ENCODE data around the gene ZNF664. TPM values are rescaled to one million over a fixed set of nuclear protein-coding genes. Genes with fewer than 3 reads are reported as not detected.

ZNF664 gene
- total RNA-seq, 1 experiment from 2014 or later = 124 TPM

DNA sequence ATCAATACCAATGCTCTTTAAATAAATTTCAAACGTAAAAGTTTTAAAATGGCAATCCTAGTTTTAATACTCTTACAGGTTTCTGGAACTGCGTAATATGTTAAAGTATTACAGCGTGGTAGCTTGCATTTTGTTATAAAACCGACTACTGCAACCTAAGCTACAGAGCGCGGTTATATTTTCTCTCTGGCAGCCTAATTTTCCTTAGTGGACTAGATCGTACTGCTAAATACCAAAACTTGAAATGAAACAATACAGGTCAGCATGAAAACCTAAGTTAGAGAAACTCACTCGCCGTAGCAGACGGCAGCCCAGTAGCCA lies 1.6 kb upstream of the ZNF664 start:
- H3K4me2 ChIP-seq (ENCODE audit: low read length) = peak overlapping the region; percentile 84
- intact Hi-C loops (cut with micrococcal nuclease) = loop anchor here (5.0 kb wide), 1 partner anchor 339 kb away; the partner anchor contains the start of genes EIF2B1 and GTF2H3
- peak overlapping the region; percentile 55 for H3K9ac ChIP-seq (ENCODE audit: low read length)
- H3K4me3 ChIP-seq (replicated peaks in 1 of 2; ENCODE audit: low read depth in 1 of 2, low read length in 2 of 2) = peak overlapping the region; percentile 65 to 68
- no peak overlapping the region for H2AFZ ChIP-seq (ENCODE audit: low read depth, low read length, poor library complexity, severe bottlenecking)
- RAD21 ChIA-PET (ENCODE audit: low non-redundant PET in 1 of 2, low total read pairs in 2 of 2, uncharacterized antibody in 2 of 2, unreplicated experiment in 2 of 2) = no interaction called here
- POLR2A ChIA-PET = no interaction called here
- peaks cover 29% of the 10 kb centered on the region for H3K79me2 ChIP-seq (ENCODE audit: insufficient read depth, low read length)
- ATAC-seq = no peak
- peak overlapping the region; percentile 70; the same call in 1 of the 2 replicates for H3K27ac ChIP-seq (ENCODE audit: low read depth, low read length)
- H3K9me2 ChIP-seq (ENCODE audit: insufficient read depth) = no peaks in the 10 kb centered on the region
- no peaks in the 10 kb centered on the region for H4K20me1 ChIP-seq (ENCODE audit: insufficient read depth)
- no peak for DNase-seq (ENCODE audit: low read depth, low spot score)
- TSS peak; percentile 56 for BruUV-seq (replicated peaks)
- TF ChIP-seq RAD21 (IDR thresholded peaks at IDR 0.05; ENCODE audit: low read depth) (no peak), TCF7L2 (IDR thresholded peaks at IDR 0.05; ENCODE audit: borderline replicate concordance, extremely low read depth, insufficient read depth, insufficient read length) (no peak), YY1 (IDR thresholded peaks at IDR 0.05; ENCODE audit: extremely low read depth, insufficient replicate concordance, low read depth, low read length) (no peak), CBX3 (IDR thresholded peaks at IDR 0.05; ENCODE audit: low read depth) (no peak), ELF1 (IDR thresholded peaks at IDR 0.05; ENCODE audit: borderline replicate concordance, low read depth) (no peak), SIN3A (IDR thresholded peaks at IDR 0.05; ENCODE audit: low read depth) (no peak), JUND (IDR thresholded peaks at IDR 0.05) (no peak), SRF (IDR thresholded peaks at IDR 0.05; ENCODE audit: low read depth) (no peak)
- CTCF ChIA-PET = interaction anchor here (0.7 kb wide), 1 partner anchor 66 kb away, joined by 3 read pairs; no protein-coding TSS in a partner anchor
- peaks cover 5 to 10% of the 10 kb centered on the region in 2 experiments; a peak in 2 of 4 replicates for H3K36me3 ChIP-seq (ENCODE audit: control insufficient read depth in 1 of 2, insufficient read depth in 2 of 2, low read length in 2 of 2)
- no peaks in the 10 kb centered on the region for H3K9me3 ChIP-seq (ENCODE audit: control insufficient read depth in 1 of 2, insufficient read depth in 1 of 2, low read depth in 1 of 2, low read length in 2 of 2)
- no peaks in the 10 kb centered on the region for H3K27me3 ChIP-seq (ENCODE audit: insufficient read depth, low read length)
- H3K4me1 ChIP-seq (ENCODE audit: control insufficient read depth in 1 of 2, insufficient read depth in 2 of 2, low read length in 2 of 2) = peaks cover 10 to 15% of the 10 kb centered on the region in 2 experiments; a peak in 3 of 4 replicates

DNA sequence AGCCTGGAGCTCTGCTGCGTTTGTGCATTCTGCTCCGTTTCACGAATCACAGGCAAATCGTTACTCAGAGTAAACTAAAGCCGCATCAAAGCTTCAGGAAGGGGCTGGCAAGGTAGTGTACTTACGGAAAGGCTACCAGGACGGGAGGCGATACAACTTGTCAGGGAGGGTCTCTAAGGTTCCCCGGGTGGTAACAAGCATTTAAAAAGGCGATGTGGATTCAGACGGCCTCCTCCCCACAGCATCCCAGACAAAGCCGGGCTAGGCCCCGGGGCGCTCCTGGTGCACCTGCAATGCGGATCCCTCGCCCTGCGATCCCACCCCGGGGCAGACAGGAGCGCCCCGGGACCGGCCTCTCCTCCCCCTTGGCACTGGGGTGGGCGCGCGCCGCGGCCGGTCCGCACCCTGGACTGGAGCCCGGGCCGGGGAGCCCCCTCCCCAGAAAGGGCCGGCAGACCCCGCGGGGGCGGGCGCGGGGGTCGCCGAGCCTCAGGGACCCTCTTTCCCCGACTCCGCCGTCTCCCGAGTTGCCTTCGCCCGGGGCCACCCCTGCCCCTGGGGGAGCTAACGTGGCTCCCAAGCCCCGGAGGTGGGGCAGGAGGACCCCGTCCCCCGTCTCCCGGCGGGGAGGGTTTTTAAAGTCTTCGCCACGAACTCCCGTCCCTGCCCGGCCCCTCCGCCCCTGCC lies 1.1 kb upstream of the ZNF664 start:
- TF ChIP-seq ZFX (IDR thresholded peaks at IDR 0.05) (0 out of 2 replicates have a peak, but pooled peaks have one; percentile 35), SIN3A (IDR thresholded peaks at IDR 0.05; ENCODE audit: low read depth) (no peak; the same call in 1 of the 2 replicates), POLR2AphosphoS5 (IDR thresholded peaks at IDR 0.05; ENCODE audit: low read depth, low read length) (no peak), JUND (IDR thresholded peaks at IDR 0.05) (no peak)
- Histone ChIP-seq H3K9me2 (ENCODE audit: insufficient read depth) (no peaks in the 10 kb centered on the region), H3K27me3 (ENCODE audit: insufficient read depth, low read length) (no peaks in the 10 kb centered on the region), H3K9me3 (ENCODE audit: control insufficient read depth in 1 of 2, insufficient read depth in 1 of 2, low read depth in 1 of 2, low read length in 2 of 2) (no peaks in the 10 kb centered on the region), H3K36me3 (ENCODE audit: control insufficient read depth in 1 of 2, insufficient read depth in 2 of 2, low read length in 2 of 2) (peaks cover 6 to 10% of the 10 kb centered on the region in 2 experiments; a peak in 2 of 4 replicates), H2AFZ (ENCODE audit: low read depth, low read length, poor library complexity, severe bottlenecking) (no peak overlapping the region), H3K9ac (ENCODE audit: low read length) (peak overlapping the region; percentile 55), H4K20me1 (ENCODE audit: insufficient read depth) (no peaks in the 10 kb centered on the region), H3K27ac (ENCODE audit: low read depth, low read length) (peak overlapping the region; percentile 70), H3K79me2 (ENCODE audit: insufficient read depth, low read length) (peaks cover 29% of the 10 kb centered on the region), H3K4me1 (ENCODE audit: control insufficient read depth in 1 of 2, insufficient read depth in 2 of 2, low read length in 2 of 2) (peaks cover 10 to 15% of the 10 kb centered on the region in 2 experiments; a peak in 3 of 4 replicates), H3K4me2 (ENCODE audit: low read length) (peak overlapping the region; percentile 84), H3K4me3 (replicated peaks in 1 of 2; ENCODE audit: low read depth in 1 of 2, low read length in 2 of 2) (peak overlapping the region; percentile 65 to 68)
- BruUV-seq (replicated peaks) = no TSS peak
- CTCF ChIA-PET = interaction anchor here (0.7 kb wide), 1 partner anchor 67 kb away, joined by 3 read pairs; no protein-coding TSS in a partner anchor
- DNase-seq (ENCODE audit: low read depth, low spot score) (no peak), ATAC-seq (peak; percentile 15; the same call in 1 of the 2 replicates)
- intact Hi-C loops (cut with micrococcal nuclease) = loop anchor here (5.0 kb wide), 1 partner anchor 340 kb away; the partner anchor contains the start of genes EIF2B1 and GTF2H3
- POLR2A ChIA-PET = interaction anchor here (0.6 kb wide), 1 partner anchor 50 kb away, joined by 5 read pairs; no protein-coding TSS in a partner anchor
- RAD21 ChIA-PET (ENCODE audit: low non-redundant PET in 1 of 2, low total read pairs in 2 of 2, uncharacterized antibody in 2 of 2, unreplicated experiment in 2 of 2) = no interaction called here

Measured in HCT116 (cell line).